NB4 (cell line): ENCODE results near the gene SDHAF1.

Experiments used
- DNase-seq: peaks from one replicate; pipeline ENCODE4 v3.0.0; 2010; ENCODE audit warnings: low read depth
- H3K4me3 ChIP-seq: one replicate; pipeline ENCODE4 v1.5.1; 2011; ENCODE audit warnings: mild to moderate bottlenecking, low read depth, low read length, moderate library complexity
- MAX ChIP-seq: IDR thresholded peaks from 2 replicates; pipeline ENCODE4 v1.6.1; 2011; ENCODE audit warnings: low read depth, low read length
- MYC ChIP-seq: IDR thresholded peaks from 2 replicates; pipeline ENCODE4 v1.6.1; 2011; ENCODE audit warnings: low read depth, low read length
- POLR2A ChIP-seq: IDR thresholded peaks from 2 replicates; pipeline ENCODE4 v1.6.1; 2011; ENCODE audit warnings: mild to moderate bottlenecking; ENCODE audit not compliant: insufficient read length; ENCODE audit errors: extremely low read depth
- TF ChIP-seq, protein P1 (sequence below): IDR thresholded peaks from one replicate; pipeline ENCODE4 v1.5.1; 2012; ENCODE audit warnings: low read depth, low read length

The SDHAF1 gene

GRCh38 chr19:36023432-36023831 is 28.4 kb downstream of the SDHAF1 start:
- no peak for TF ChIP-seq POLR2A
- no peak for TF ChIP-seq MAX
- TF ChIP-seq, protein P1, sequence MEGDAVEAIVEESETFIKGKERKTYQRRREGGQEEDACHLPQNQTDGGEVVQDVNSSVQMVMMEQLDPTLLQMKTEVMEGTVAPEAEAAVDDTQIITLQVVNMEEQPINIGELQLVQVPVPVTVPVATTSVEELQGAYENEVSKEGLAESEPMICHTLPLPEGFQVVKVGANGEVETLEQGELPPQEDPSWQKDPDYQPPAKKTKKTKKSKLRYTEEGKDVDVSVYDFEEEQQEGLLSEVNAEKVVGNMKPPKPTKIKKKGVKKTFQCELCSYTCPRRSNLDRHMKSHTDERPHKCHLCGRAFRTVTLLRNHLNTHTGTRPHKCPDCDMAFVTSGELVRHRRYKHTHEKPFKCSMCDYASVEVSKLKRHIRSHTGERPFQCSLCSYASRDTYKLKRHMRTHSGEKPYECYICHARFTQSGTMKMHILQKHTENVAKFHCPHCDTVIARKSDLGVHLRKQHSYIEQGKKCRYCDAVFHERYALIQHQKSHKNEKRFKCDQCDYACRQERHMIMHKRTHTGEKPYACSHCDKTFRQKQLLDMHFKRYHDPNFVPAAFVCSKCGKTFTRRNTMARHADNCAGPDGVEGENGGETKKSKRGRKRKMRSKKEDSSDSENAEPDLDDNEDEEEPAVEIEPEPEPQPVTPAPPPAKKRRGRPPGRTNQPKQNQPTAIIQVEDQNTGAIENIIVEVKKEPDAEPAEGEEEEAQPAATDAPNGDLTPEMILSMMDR, result no peak
- no peak for TF ChIP-seq MYC
- no peak for DNase-seq

DNA sequence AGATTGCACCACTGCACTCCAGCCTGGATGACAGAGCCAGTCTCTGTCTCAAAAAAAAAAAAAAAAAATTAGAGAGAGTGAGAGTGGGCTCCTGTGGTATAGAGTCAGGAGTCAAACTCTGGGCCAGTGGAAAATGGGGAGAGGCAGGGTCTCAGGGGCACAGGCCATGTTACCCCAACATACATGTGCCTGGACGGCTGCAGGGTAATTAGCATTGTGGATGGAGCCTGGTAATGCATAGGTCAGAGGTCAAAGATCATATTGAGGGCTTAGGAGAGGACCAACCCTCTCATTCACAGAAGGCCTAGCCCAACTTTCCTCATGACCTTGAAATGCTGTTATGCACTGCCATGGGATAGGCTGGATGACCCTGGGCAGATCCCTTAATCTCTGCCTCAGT is 30.6 kb downstream of the SDHAF1 start:
- H3K4me3 ChIP-seq, result no peak overlapping the region
- DNase-seq, result no peak
- TF ChIP-seq, protein P1, result no peak
- no peak for TF ChIP-seq MAX
- no peak for TF ChIP-seq MYC
- no peak for TF ChIP-seq POLR2A

More at GRCh38 chr19:36023432-36023831, 28.4 kb downstream of the SDHAF1 start:
- no peak overlapping the region for H3K4me3 ChIP-seq

- TF ChIP-seq POLR2A (no peak), MAX (no peak), MYC (no peak)
- TF ChIP-seq, protein P1, result no peak
- no peak overlapping the region for H3K4me3 ChIP-seq
- no peak for DNase-seq
These were observed 31.3 kb downstream of the SDHAF1 start for GRCh38 chr19:36026091-36026876.

DNA sequence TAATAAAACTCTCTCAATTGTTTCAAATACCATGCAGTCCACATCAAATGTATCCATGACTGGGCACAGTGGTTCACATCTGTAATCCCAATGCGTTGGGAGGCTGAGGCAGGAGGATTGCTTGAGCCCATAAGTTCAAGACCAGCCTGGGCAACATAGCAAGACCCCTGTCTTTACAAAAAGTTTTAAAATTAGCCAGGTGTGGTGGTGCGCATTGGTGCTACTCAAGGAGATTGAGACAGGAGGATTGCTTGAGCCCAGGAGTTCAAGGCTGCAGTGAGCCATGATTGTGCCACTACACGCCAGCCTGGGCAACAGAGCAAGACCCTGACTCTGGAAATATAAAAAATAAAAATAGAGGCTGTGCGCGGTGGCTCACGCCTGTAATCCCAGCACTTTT is 32.7 kb downstream of the SDHAF1 start:
- DNase-seq, result no peak
- TF ChIP-seq, protein P1, result no peak
- no peak for TF ChIP-seq POLR2A
- H3K4me3 ChIP-seq, result no peak overlapping the region

- TF ChIP-seq MYC (no peak), MAX (no peak), POLR2A (no peak)
- H3K4me3 ChIP-seq, result no peak overlapping the region
These were observed 33.5 kb downstream of the SDHAF1 start for GRCh38 chr19:36028313-36029041.

GRCh38 chr19:36030264-36031148 is 35.5 kb downstream of the SDHAF1 start:
- TF ChIP-seq MYC, result no peak
- TF ChIP-seq POLR2A, result no peak
- TF ChIP-seq, protein P1, result no peak
- TF ChIP-seq MAX, result no peak
- DNase-seq, result no peak

More at GRCh38 chr19:36028313-36029041, 33.5 kb downstream of the SDHAF1 start:
- DNase-seq, result no peak

More at GRCh38 chr19:36030264-36031148, 35.5 kb downstream of the SDHAF1 start:
- no peak overlapping the region for H3K4me3 ChIP-seq
